Caco-2 (cell line): ENCODE data around the gene DAB1. TPM values are rescaled to one million over a fixed set of nuclear protein-coding genes. Genes with fewer than 3 reads are reported as not detected.

ENCODE experiments used
- BruUV-seq: library from RNA; stranded (reverse); fragments of 400-500 nt; replicated peaks from 2 replicates; lab custom pipeline; 2021; lab: Mats Ljungman, UMichigan
- CTCF ChIA-PET: fragments of 300-600 bp; sonication (Branson Sonifier 250); formaldehyde crosslinking; loops from one replicate; lab custom pipeline; 2022; ENCODE audit warnings: antibody characterized with exemption; lab: Charles Lee
- POLR2A ChIA-PET: fragments of 300-600 bp; sonication (Branson Sonifier 250); formaldehyde crosslinking; loops from one replicate; lab custom pipeline; 2022; ENCODE audit warnings: antibody characterized with exemption; lab: Charles Lee
- DNase-seq, 2 experiments: peaks; one replicate each; pipeline versions ENCODE4 v3.0.0 to v3.0.0-alpha.2; 2020 to 2022
- H3K27me3 ChIP-seq: replicated peaks from 2 replicates; pipeline ENCODE4 v1.6.0; 2011; ENCODE audit warnings: low read length; ENCODE audit not compliant: control insufficient read depth, insufficient read depth
- H3K36me3 ChIP-seq: 2 replicates; pipeline ENCODE4 v1.5.1; 2011; ENCODE audit warnings: low read length; ENCODE audit not compliant: control insufficient read depth, insufficient read depth
- H3K4me1 ChIP-seq: fragments of 250-450 bp; sonication (Bioruptor Pico); 2 replicates; pipeline ENCODE4 v1.5.1; 2020; ENCODE audit warnings: mild to moderate bottlenecking
- H3K4me3 ChIP-seq: 2 replicates; pipeline ENCODE4 v1.5.1; 2011; ENCODE audit warnings: low read depth, mild to moderate bottlenecking, control low read depth, low read length
- H3K9me3 ChIP-seq: fragments of 250-450 bp; sonication (Bioruptor Pico); 2 replicates; pipeline ENCODE4 v1.5.1; 2020; ENCODE audit warnings: mild to moderate bottlenecking, moderate library complexity
- H3K27ac Mint-ChIP-seq: one replicate; pipeline ENCODE4 v1.8.0; 2022; ENCODE audit warnings: mixed read lengths; ENCODE audit not compliant: unreplicated experiment
- H3K27me3 Mint-ChIP-seq: one replicate; pipeline ENCODE4 v1.8.0; 2022; ENCODE audit warnings: mixed read lengths; ENCODE audit not compliant: insufficient read depth, unreplicated experiment
- H3K36me3 Mint-ChIP-seq: one replicate; pipeline ENCODE4 v1.8.0; 2022; ENCODE audit warnings: mild to moderate bottlenecking, mixed read lengths; ENCODE audit not compliant: insufficient read depth, unreplicated experiment
- H3K4me1 Mint-ChIP-seq: one replicate; pipeline ENCODE4 v1.8.0; 2022; ENCODE audit warnings: low read depth, mixed read lengths; ENCODE audit not compliant: unreplicated experiment
- H3K4me3 Mint-ChIP-seq: one replicate; pipeline ENCODE4 v1.8.0; 2022; ENCODE audit warnings: mild to moderate bottlenecking, moderate library complexity, mixed read lengths; ENCODE audit not compliant: unreplicated experiment
- H3K9me3 Mint-ChIP-seq: one replicate; pipeline ENCODE4 v1.8.0; 2022; ENCODE audit warnings: mixed read lengths; ENCODE audit not compliant: unreplicated experiment
- CTCF ChIP-seq, 2 experiments: fragments of 200-600 bp in 1 of 2; IDR thresholded peaks; 1 replicate in 1 of 2; 2 replicates in 1 of 2; pipeline versions ENCODE4 v1.5.1 to v1.8.0; 2011 to 2022; ENCODE audit warnings: antibody characterized with exemption in 1 of 2, control low read depth in 1 of 2, inconsistent platforms in 1 of 2, low read depth in 1 of 2, low read length in 1 of 2, mild to moderate bottlenecking in 1 of 2, moderate library complexity in 1 of 2; ENCODE audit not compliant: insufficient read depth in 1 of 2, severe bottlenecking in 1 of 2, unreplicated experiment in 1 of 2
- intact Hi-C: fragments of 100-400 bp; cut with micrococcal nuclease; formaldehyde crosslinking; loops from one replicate; pipeline ENCODE4 v1.10.0; 2022; ENCODE audit not compliant: unreplicated experiment
- total RNA-seq: library from RNA; stranded (reverse); gene quantifications from 2 replicates; pipeline ENCODE4 v1.2.3, GENCODE V29; 2022

The DAB1 gene
- total RNA-seq, 1 experiment from 2014 or later: 0.32 TPM

DNA sequence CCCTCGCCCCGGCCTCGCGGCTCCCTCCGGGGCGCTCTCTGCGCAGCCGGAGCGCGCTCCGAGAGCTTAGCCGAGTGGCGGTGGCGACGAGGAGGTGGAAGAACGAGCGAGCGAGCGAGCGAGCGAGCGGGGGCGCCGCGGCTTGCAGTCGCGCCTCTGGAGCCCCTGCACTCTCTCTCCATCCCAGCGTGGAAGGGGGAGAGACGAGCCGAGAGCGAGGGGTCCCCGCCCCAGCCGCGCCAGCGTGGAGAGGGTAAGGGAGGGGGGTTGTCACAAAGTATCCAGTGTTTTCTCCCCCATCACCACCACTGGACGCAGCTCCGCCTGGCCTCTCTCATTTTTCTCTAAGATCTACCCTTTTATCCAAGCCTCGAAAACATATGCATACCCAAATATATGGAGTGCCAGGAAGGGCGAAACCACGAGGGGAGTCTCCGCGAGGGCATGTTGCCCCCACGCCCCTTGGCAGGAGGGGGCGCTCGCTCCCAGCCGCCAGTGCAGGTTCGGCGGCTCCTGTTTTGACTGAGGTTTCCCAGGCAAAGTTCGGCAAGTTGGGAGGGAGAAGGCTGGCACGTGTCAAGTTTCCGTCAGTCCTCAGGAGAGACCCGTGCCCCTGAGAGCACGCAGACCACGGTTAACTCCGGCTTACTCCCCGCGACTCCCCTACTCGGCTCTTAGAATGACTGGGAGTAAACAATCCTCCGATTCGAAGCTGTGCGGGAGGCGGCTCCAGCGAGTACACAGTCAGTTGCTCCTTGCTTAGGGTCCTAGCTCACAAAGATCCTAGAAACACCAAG is 569 bp upstream of the DAB1 start:
- intact Hi-C loops: no loop called here
- H3K36me3 Mint-ChIP-seq: no peaks in the 10 kb centered on the region
- TF ChIP-seq CTCF (IDR thresholded peaks at IDR 0.05; ENCODE audit: insufficient read depth in 1 of 2, low read depth in 1 of 2, low read length in 1 of 2, severe bottlenecking in 1 of 2, unreplicated experiment in 1 of 2): no peak
- H3K4me3 Mint-ChIP-seq: no peak overlapping the region
- peak overlapping the region; percentile 73 for H3K27ac Mint-ChIP-seq
- Histone ChIP-seq H3K9me3 (no peaks in the 10 kb centered on the region), H3K27me3 (no peaks in the 10 kb centered on the region), H3K36me3 (no peaks in the 10 kb centered on the region), H3K4me3 (no peak overlapping the region), H3K4me1 (no peaks in the 10 kb centered on the region)
- DNase-seq: no peak
- BruUV-seq: no TSS peak
- H3K4me1 Mint-ChIP-seq: no peaks in the 10 kb centered on the region
- ChIA-PET POLR2A (no interaction called here), CTCF (interaction anchor here (0.6 to 0.7 kb wide), 2 partner anchors 13 to 420 kb away, joined by 3 to 6 read pairs; no protein-coding TSS in a partner anchor)
- H3K27me3 Mint-ChIP-seq: no peaks in the 10 kb centered on the region
- H3K9me3 Mint-ChIP-seq: no peaks in the 10 kb centered on the region

DNA sequence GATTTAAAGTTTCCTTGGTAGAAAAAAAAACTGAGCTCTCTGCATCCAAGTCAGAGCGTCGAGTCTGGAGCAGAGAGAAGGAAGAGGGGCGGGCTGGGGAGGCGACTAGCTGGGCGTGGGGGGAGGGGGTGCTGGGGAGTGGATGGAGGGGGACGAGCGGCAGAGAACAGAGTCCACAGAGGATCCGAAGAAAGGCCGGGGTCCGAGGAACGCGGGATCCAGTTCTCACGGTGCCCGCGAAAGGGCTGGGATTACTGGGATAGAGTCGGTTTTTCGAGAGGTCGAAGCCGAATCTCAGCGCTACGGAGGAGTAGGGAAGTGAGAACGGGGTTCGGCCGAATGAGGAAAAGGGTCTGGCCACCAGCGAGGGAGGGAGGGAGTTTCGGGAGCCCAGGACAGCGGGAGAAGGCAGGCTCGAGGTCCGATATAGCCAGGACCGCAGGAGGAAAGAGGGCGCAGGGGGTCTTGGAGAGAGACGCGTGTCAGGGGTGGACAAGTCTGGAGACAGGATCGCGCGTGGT is 665 bp downstream of the DAB1 start:
- H3K36me3 ChIP-seq: no peaks in the 10 kb centered on the region
- no peak for DNase-seq
- no peak for TF ChIP-seq CTCF (IDR thresholded peaks at IDR 0.05; ENCODE audit: insufficient read depth in 1 of 2, low read depth in 1 of 2, low read length in 1 of 2, severe bottlenecking in 1 of 2, unreplicated experiment in 1 of 2)
- no peak overlapping the region for H3K27ac Mint-ChIP-seq
- no peak overlapping the region for H3K4me3 Mint-ChIP-seq
- no peak overlapping the region for H3K4me3 ChIP-seq
- no TSS peak for BruUV-seq
- no peaks in the 10 kb centered on the region for H3K4me1 ChIP-seq
- no peaks in the 10 kb centered on the region for H3K36me3 Mint-ChIP-seq
- no peaks in the 10 kb centered on the region for H3K9me3 ChIP-seq
- no peaks in the 10 kb centered on the region for H3K27me3 ChIP-seq
- H3K27me3 Mint-ChIP-seq: no peaks in the 10 kb centered on the region
- ChIA-PET CTCF (no interaction called here), POLR2A (no interaction called here)
- H3K9me3 Mint-ChIP-seq: no peaks in the 10 kb centered on the region
- intact Hi-C loops: no loop called here
- H3K4me1 Mint-ChIP-seq: no peaks in the 10 kb centered on the region

DNA sequence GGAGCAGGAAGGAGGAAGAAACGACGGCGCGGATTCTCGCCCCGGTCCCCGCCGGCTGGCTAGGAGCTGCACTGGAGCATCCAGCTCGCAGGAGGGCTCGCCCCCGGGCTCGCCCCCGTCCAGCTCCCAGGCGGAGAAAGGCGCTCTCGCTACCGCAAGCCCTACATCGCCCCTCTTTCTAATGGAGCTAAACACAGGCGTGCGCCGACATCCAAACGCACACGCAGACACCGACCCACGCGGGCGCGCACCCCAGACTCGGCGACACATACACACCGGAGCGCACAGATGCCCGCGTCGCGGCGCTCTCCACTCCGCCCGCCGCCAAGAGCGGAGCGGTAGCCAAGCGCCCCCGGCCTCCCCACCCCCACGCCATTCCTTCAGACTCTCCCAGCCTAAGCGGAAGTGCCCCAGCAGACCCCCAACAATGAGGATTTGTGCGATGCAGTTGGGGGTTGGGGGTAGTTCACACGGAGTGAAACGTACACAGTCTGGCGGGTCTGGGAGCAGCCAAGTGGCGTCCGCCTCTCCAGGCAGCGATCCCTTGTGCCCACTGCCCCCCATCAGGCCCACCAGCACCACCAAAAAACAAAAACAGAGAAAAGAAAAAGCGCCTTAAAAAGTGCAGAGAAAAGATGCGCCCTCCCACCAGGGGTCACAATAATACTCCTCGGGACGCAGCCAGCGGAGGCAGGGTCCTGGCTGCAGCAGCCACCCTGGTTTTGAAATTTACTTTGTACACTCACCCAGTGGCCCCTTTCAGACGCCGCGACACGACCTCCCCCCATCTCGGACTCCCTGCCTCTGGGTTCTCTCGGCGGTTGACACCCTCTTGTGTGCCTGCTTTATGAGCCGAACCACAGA is 1.4 kb downstream of the DAB1 start:
- CTCF ChIA-PET: no interaction called here
- Mint-ChIP-seq H3K4me3 (no peak overlapping the region), H3K27me3 (no peaks in the 10 kb centered on the region), H3K27ac (no peak overlapping the region), H3K36me3 (no peaks in the 10 kb centered on the region), H3K4me1 (no peaks in the 10 kb centered on the region), H3K9me3 (no peaks in the 10 kb centered on the region)
- Histone ChIP-seq H3K9me3 (no peaks in the 10 kb centered on the region), H3K4me3 (no peak overlapping the region), H3K27me3 (no peaks in the 10 kb centered on the region), H3K36me3 (no peaks in the 10 kb centered on the region), H3K4me1 (no peaks in the 10 kb centered on the region)
- intact Hi-C loops: no loop called here
- POLR2A ChIA-PET: no interaction called here
- DNase-seq: no peak
- no TSS peak for BruUV-seq
- no peak for TF ChIP-seq CTCF (IDR thresholded peaks at IDR 0.05; ENCODE audit: insufficient read depth in 1 of 2, low read depth in 1 of 2, low read length in 1 of 2, severe bottlenecking in 1 of 2, unreplicated experiment in 1 of 2)
